Stimulated activated naive CD4-positive, alpha-beta T cell treated with Interleukin-2 at 50 U/mL for 16 hours (primary cell): ENCODE data around the gene C16orf46.
A peak's percentile ranks its signal among the peaks of the same experiment; 100 is the strongest.
"Not testable (repeated sequence)": the region's sequence is repeated elsewhere in the genome, so short reads cannot be mapped to it uniquely, and the experiment has no call there.

Experiments used
- DNase-seq: peaks from one replicate; lab custom pipeline; 2025; lab: John Stamatoyannopoulos, UW

C16orf46 gene

GRCh38 chr16:81077076-81077940, at the start of gene C16orf46:
C16orf46 (minus strand) TSS chr16:81077238; CDS start chr16:81063955, 13,283 bp downstream.
- DNase-seq = peak; percentile 97

GRCh38 chr16:81123092-81123852, 46.2 kb upstream of the C16orf46 start:
- no peak for DNase-seq

DNA sequence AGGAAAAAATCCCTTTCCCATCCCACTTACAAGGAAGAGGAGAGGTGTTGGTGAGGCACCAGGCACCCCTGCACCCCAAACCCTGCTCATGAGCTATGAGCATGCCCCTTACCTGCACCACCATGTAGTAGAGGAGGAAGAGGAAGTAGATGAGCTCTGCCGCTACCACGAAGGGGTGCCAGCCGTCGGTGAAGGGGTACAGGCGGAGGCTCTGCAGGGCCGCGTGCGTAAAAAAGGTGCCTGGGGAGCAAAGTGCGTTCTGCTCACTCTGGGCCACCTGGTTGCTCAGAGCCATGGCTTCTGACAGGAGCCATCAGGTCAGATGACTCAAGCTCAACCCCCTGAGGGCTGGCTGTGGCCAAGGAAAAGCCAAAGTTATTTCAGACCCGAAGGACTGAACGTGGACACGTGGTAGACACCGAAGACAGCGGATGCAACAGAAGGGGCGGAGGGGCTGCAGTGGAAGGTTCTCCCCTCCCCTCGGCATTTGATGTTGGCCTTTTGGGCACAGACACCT, 44.5 kb upstream of the C16orf46 start:
- DNase-seq = no peak

DNA sequence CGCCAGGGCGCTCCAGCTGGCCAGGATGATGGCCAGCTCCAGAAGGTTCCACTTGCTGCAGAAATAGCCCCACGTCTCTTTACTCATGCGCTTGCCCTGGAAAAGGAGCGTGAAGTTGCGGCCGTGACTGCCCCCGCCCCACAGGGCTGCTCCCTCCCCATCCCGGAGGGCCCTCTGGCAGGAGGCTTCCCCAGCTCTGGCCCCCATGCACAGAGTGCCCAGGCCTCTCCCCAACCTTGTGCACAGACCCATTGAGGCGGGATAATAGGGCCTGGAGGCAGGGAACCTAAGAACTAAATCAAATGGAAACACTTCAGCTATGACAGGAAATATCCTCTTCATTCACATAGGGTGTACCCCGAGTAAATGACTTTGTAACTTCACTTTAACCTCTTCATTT, 40.4 kb upstream of the C16orf46 start:
- no peak for DNase-seq

- no peak for DNase-seq
Observed at GRCh38 chr16:81116285-81116684, 39.2 kb upstream of the C16orf46 start.

GRCh38 chr16:81112453-81112852, 35.4 kb upstream of the C16orf46 start:
- DNase-seq = no peak

DNA sequence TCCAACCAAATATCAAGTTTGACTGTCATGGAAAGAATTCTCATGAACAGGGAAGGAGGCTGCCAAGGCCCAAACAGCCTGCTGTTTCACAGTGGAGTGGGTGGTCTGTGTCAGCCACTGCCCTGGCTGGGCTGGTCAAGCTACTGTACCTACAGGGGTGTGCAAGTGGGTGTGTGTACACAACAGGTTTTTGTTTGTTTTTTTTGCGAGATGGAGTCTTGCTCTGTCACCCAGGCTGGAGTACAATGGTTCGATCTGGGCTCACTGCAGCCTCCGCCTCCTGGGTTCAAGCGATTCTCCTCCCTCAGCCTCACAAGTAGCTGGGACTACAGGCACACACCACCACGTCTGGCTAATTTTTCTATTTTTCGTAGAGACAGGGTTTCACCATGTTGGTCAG, 32.2 kb upstream of the C16orf46 start:
- not testable (repeated sequence) for DNase-seq

DNA sequence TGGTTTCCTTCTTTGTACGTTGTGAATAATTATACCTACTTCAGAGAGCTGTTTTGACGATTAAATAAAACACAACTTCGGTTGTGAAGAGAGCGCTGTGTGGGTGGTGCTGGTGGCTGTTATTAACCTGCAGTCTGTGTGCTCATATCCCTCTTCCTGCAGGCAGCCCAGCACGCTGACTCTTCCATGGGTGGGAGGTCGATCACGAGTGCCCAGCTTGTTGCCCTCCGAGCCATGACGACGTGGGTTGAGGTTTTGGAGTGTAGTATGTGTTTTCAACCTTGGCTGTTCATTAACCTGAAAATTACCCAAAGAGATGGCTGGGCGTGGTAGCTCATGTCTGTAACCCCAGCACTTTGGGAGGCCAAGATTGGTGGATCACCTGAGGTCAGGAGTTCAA, 30.5 kb upstream of the C16orf46 start:
- DNase-seq = no peak

- no peak for DNase-seq
Observed at GRCh38 chr16:81106826-81107503, 29.9 kb upstream of the C16orf46 start.

DNA sequence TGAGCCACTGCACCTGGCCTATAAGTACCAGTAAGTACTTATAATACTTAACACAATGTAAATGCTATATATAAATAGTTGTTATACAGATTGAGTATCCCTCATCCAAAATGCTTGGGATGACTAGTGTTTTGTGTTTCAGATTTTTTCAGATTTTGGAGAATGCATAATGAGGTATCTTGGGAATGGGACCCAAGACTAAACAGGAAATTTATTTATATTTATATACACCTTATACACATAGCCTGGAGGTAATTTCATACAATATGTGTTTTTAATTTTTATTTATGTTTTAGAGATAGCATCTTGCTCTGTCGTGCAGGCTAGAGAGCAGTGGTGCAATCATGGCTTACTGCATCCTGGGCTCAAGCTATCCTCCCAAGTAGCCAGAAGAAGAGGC, 28.9 kb upstream of the C16orf46 start:
- DNase-seq = no peak

GRCh38 chr16:81101702-81102101, 24.7 kb upstream of the C16orf46 start:
- DNase-seq = no peak

DNA sequence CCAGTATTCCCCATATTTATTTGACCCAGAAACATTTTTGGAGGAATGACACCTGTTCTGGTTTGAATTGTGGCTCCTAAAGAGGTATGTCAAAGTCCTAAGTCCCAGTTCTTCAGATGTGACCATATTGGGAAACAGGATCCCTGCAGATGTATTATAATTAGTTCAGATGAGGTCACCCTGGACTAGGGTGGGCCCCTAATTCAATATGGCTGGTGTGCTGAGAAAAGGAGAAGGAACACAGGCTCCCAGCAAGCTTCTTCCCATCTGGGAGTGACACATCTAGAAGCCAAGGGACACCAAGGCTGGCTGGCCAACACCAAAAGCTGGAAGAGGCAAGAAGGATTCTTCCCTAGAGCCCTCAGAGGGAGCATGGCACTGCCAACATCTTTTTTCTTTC, 22.9 kb upstream of the C16orf46 start:
- no peak for DNase-seq

GRCh38 chr16:81097230-81097629, 20.2 kb upstream of the C16orf46 start:
- DNase-seq = no peak

DNA sequence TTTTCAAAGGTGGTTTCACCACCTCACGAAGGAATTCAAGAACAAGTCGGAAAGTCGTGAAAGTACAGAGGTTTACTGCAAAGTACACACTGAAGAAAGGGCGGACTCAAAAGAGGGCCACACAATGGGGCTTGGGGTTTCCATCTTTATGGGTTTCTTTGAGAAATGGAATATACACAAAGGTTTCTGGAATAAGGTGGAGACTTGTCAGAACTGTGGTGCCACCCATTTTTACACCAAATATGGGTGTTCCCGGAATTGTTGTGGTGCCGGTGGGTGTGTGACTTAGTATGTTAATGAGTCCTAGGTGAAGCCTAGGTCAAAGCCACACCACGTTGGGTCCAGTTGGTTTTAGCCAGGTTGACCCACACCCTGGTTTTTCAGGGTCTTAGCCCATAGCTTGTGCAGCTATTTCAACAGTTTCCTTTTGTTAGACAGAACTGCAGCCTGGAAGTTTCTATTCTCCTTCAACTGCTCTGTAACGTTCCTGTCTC, 19.7 kb upstream of the C16orf46 start:
- DNase-seq = no peak

DNA sequence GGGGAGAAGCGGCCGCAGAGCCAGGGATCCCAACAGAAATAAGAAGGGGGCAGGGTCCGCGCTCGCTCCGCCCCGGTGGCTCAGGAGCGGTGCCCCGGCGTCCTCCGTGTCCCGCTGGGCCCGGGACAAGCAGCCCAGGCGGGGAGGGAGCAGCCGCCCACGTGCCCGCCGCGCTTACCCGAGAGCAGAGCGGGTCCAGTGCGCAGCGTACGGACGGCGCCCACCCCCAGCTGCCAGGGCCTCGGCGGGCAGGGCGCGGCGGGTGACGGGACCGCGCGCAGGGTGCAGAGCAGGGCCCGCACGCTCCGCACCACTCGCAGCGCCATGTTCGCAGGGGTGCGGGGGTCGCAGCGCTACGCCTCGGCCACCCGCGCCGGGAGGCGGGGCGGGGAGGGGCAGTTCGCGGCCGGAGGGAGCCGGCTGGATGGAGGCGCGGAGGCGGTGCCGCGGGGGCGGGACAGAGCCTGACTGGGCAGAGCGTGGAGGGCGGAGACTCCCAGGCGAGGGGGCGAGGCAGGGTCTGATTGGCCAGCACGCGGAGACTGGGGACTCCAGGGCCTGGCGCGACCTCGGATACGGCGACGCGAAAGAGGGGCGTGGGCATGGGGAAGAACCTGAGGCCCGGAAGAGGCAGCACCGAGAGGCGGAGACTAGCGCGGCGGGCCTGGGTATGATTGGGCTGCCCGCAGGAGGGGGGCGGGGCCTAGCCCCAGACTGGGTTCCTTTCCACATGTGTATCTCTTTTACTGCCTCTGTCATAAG, 19.1 kb upstream of the C16orf46 start, which contains the start of gene GCSH:
Gene GCSH, minus strand, starts transcription at position 443 of the 762 bp plus-strand sequence. Its CDS starts 117 bp downstream, at position 326.
- DNase-seq = peak; percentile 99

GRCh38 chr16:81095653-81095952, 18.6 kb upstream of the C16orf46 start:
- no peak for DNase-seq

GRCh38 chr16:81094771-81095251, 17.8 kb upstream of the C16orf46 start:
- DNase-seq = no peak

GRCh38 chr16:81088836-81089235, 11.8 kb upstream of the C16orf46 start:
- no peak for DNase-seq

- no peak for DNase-seq
Observed at GRCh38 chr16:81081014-81081413, 4.0 kb upstream of the C16orf46 start.

DNA sequence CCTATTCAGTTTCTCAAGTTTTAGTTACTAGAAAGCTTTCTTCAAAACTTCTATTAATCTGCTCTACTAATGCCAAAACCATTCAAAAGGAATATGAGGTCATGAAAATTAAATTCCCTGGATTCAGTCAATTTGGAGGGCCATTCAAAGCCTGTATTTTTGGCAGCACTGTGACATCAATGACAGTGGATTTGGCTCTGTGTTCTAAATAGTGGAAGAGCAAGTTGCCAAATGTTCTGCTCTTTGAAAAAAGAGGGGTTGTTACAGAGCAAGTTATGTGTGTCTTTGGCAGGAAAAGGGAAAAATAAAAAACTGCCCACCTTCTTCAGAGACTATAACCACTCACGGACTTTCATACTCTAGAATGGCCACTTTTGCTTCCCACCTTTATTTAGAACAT, 3.2 kb upstream of the C16orf46 start:
- DNase-seq = no peak

DNA sequence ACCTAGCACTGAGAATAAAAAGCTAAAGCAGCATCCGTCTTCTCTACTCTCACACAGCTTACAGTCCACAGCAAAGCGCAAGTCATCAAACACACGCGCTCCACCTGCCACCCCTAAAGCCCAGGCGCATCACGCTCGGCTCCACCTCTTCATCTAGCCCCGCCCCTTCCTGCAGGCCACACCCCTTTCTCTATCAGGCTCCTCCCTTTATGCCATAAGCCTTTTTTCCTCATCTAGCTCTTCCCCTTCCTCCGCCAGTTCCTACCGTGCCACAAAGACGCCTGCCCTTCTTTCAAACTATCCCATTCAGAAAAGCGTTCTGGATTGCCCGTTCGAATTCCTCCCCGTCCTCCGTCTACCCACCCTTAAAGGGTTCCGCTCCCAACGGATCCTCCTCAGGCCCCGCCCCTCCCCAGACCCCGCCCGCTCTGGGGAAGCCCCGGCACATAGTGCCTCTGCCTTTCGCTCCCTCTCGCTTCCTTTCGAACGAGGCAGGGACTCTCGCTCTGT, 417 bp downstream of the C16orf46 start:
- DNase-seq = peak; percentile 97
